MM.1S (cell line): ENCODE results near the gene PLD1.

Source experiments
- CTCF ChIP-seq: fragments of 300-600 bp; sonication (generic); IDR thresholded peaks from 2 replicates; pipeline ENCODE4 v1.5.1; 2016; ENCODE audit warnings: antibody characterized with exemption, low read length, mixed read lengths
- EZH2phosphoT487 ChIP-seq: fragments of 300-600 bp; sonication (generic); IDR thresholded peaks from 2 replicates; pipeline ENCODE4 v1.6.1; 2018; ENCODE audit warnings: antibody characterized with exemption, low read length

- no peak for TF ChIP-seq CTCF
- TF ChIP-seq EZH2phosphoT487: no peak
These were observed 46.9 kb downstream of the PLD1 start for GRCh38 chr3:171763392-171763791.
